Neuronal stem cell (in vitro differentiated cells): ENCODE measurements around the gene NFIB.

Experiments used
- DNase-seq: peaks from one replicate; pipeline ENCODE4 v3.0.0-alpha.2; 2013; ENCODE audit warnings: low spot score
- H2AFZ ChIP-seq: one replicate; pipeline ENCODE4 v1.6.1; 2013; ENCODE audit warnings: mild to moderate bottlenecking, low read length, inconsistent platforms
- H2AK5ac ChIP-seq: 2 replicates; pipeline ENCODE4 v1.6.1; 2013; ENCODE audit warnings: low read depth, mild to moderate bottlenecking, inconsistent platforms, low read length, moderate library complexity, mixed read lengths
- H2BK120ac ChIP-seq: 2 replicates; pipeline ENCODE4 v1.6.1; 2013; ENCODE audit warnings: low read depth, mild to moderate bottlenecking, inconsistent platforms, low read length, moderate library complexity, mixed read lengths
- H2BK12ac ChIP-seq: one replicate; pipeline ENCODE4 v1.6.1; 2013; ENCODE audit warnings: low read length, inconsistent platforms
- H2BK15ac ChIP-seq: 2 replicates; pipeline ENCODE4 v1.6.1; 2013; ENCODE audit warnings: mild to moderate bottlenecking, low read length, inconsistent platforms, mixed read lengths
- H2BK5ac ChIP-seq: one replicate; pipeline ENCODE4 v1.6.1; 2013; ENCODE audit warnings: inconsistent platforms, mild to moderate bottlenecking, low read length, moderate library complexity
- H3K14ac ChIP-seq: one replicate; pipeline ENCODE4 v1.6.1; 2013; ENCODE audit warnings: low read length, inconsistent platforms
- H3K18ac ChIP-seq: 2 replicates; pipeline ENCODE4 v1.6.1; 2013; ENCODE audit warnings: low read length, inconsistent platforms
- H3K23ac ChIP-seq: 2 replicates; pipeline ENCODE4 v1.6.1; 2013; ENCODE audit warnings: low read depth, mild to moderate bottlenecking, mixed read lengths, low read length, inconsistent platforms; ENCODE audit not compliant: poor library complexity
- H3K27ac ChIP-seq: replicated peaks from 3 replicates; pipeline ENCODE4 v1.5.1; 2013; ENCODE audit warnings: low read length, inconsistent platforms
- H3K27me3 ChIP-seq, 3 experiments: 2 replicates each; pipeline ENCODE4 v1.6.1; 2013; ENCODE audit warnings: low read length in 3 of 3, mild to moderate bottlenecking in 2 of 3, inconsistent platforms in 1 of 3, low read depth in 1 of 3, mixed read lengths in 1 of 3, moderate library complexity in 1 of 3; ENCODE audit not compliant: control insufficient read depth in 3 of 3, insufficient read depth in 3 of 3
- H3K36me3 ChIP-seq, 2 donors: replicated peaks in 1 of 2; 2 replicates each; pipeline ENCODE4 v1.6.1; 2013; ENCODE audit warnings: low read length in 2 of 2; ENCODE audit not compliant: control insufficient read depth in 2 of 2, insufficient read depth in 2 of 2
- H3K4ac ChIP-seq: 2 replicates; pipeline ENCODE4 v1.6.1; 2013; ENCODE audit warnings: inconsistent platforms, mild to moderate bottlenecking, low read length, moderate library complexity
- H3K4me1 ChIP-seq, 2 donors: 1 replicate in 1 of 2; 2 replicates in 1 of 2; pipeline ENCODE4 v1.6.1; 2013; ENCODE audit warnings: low read length in 2 of 2, low read depth in 1 of 2; ENCODE audit not compliant: control insufficient read depth in 2 of 2, insufficient read depth in 1 of 2
- H3K4me2 ChIP-seq: one replicate; pipeline ENCODE4 v1.6.1; 2013; ENCODE audit warnings: mild to moderate bottlenecking, low read length, inconsistent platforms; ENCODE audit not compliant: insufficient read depth, poor library complexity, severe bottlenecking
- H3K4me3 ChIP-seq, 2 donors: 2 replicates each; pipeline ENCODE4 v1.5.1; 2013; ENCODE audit warnings: low read length in 2 of 2, mild to moderate bottlenecking in 2 of 2, inconsistent platforms in 1 of 2, moderate library complexity in 1 of 2
- H3K79me1 ChIP-seq: one replicate; pipeline ENCODE4 v1.6.1; 2013; ENCODE audit warnings: low read depth, mild to moderate bottlenecking, inconsistent platforms, low read length, moderate library complexity
- H3K9ac ChIP-seq: one replicate; pipeline ENCODE4 v1.6.1; 2013; ENCODE audit warnings: mild to moderate bottlenecking, low read depth, low read length, inconsistent platforms; ENCODE audit not compliant: poor library complexity
- H3K9me3 ChIP-seq, 2 donors: replicated peaks in 1 of 2; 2 replicates each; pipeline versions ENCODE3 to v1.6.1; 2013; ENCODE audit warnings: low read length in 2 of 2, mild to moderate bottlenecking in 2 of 2, inconsistent platforms in 1 of 2, low read depth in 1 of 2, mixed read lengths in 1 of 2, moderate library complexity in 1 of 2; ENCODE audit not compliant: control insufficient read depth in 2 of 2, insufficient read depth in 1 of 2
- H4K8ac ChIP-seq: one replicate; pipeline ENCODE4 v1.6.1; 2013; ENCODE audit warnings: low read depth, mild to moderate bottlenecking, inconsistent platforms, low read length, moderate library complexity
- H4K91ac ChIP-seq: one replicate; pipeline ENCODE4 v1.6.1; 2013; ENCODE audit warnings: low read length, low read depth, mild to moderate bottlenecking, inconsistent platforms; ENCODE audit not compliant: poor library complexity
- WGBS, 2 donors: extraction: QIAGEN DNeasy Blood & Tissue Kit; methylation state at CpG; one replicate each; pipeline ENCODE4 v1.1.7; 2013; ENCODE audit warnings: missing lambda C conversion rate in 2 of 2, mixed read lengths in 1 of 2; ENCODE audit not compliant: insufficient read length in 2 of 2, insufficient replicate concordance in 1 of 2; ENCODE audit errors: extremely low coverage in 2 of 2; 5-methylcytosine and 5-hydroxymethylcytosine counted together

Gene NFIB

GRCh38 chr9:14051419-14051818, 262.5 kb downstream of the NFIB start:
- Histone ChIP-seq H2AFZ (no peak overlapping the region), H3K23ac (no peak overlapping the region), H4K8ac (no peak overlapping the region), H3K27me3 (no peaks in the 10 kb centered on the region), H3K9me3 (peaks cover 0 to 14% of the 10 kb centered on the region in 2 donors), H3K18ac (no peak overlapping the region), H3K36me3 (no peaks in the 10 kb centered on the region), H2AK5ac (no peak overlapping the region), H3K4me3 (no peak overlapping the region), H3K9ac (no peak overlapping the region), H2BK120ac (no peak overlapping the region), H3K27ac (no peak overlapping the region), H3K14ac (no peak overlapping the region), H2BK5ac (no peak overlapping the region), H3K4me2 (no peak overlapping the region), H3K4ac (no peak overlapping the region), H2BK15ac (no peak overlapping the region), H4K91ac (no peak overlapping the region), H3K79me1 (no peaks in the 10 kb centered on the region), H3K4me1 (peaks cover 1% of the 10 kb centered on the region in 2 donors), H2BK12ac (no peak overlapping the region)
- DNase-seq, result no peak

DNA sequence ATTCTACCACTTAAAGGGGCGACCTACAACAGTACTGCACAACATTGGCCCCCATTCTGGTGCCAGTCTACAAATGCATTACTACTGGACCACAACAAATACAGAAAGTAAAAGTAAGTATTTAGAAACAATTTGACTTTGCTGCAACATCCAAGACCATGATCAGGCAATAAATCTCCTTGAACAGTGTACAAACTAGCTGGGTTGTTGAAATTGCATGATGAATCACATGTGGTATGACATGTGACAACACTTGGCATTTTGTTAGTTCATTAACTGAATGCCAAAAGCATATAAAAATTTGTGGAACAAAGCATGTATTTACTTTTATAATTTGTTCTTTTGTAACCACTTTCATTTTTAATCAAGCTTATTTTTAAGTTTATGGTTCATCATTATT, 270.5 kb downstream of the NFIB start:
- Histone ChIP-seq H3K4me1 (no peaks in the 10 kb centered on the region), H3K23ac (no peak overlapping the region), H2BK15ac (no peak overlapping the region), H3K36me3 (no peaks in the 10 kb centered on the region), H4K91ac (no peak overlapping the region), H2BK12ac (no peak overlapping the region), H2BK5ac (no peak overlapping the region), H3K27ac (no peak overlapping the region), H3K27me3 (no peaks in the 10 kb centered on the region), H2AK5ac (no peak overlapping the region), H3K79me1 (no peaks in the 10 kb centered on the region), H3K9me3 (no peaks in the 10 kb centered on the region), H2BK120ac (no peak overlapping the region), H3K4me3 (no peak overlapping the region), H3K9ac (no peak overlapping the region), H4K8ac (no peak overlapping the region), H2AFZ (no peak overlapping the region), H3K14ac (no peak overlapping the region), H3K4me2 (no peak overlapping the region), H3K4ac (no peak overlapping the region), H3K18ac (no peak overlapping the region)
- DNase-seq, result no peak
- WGBS, 2 donors, result no CpG with 5 or more reads among the region's 1 CpG

DNA sequence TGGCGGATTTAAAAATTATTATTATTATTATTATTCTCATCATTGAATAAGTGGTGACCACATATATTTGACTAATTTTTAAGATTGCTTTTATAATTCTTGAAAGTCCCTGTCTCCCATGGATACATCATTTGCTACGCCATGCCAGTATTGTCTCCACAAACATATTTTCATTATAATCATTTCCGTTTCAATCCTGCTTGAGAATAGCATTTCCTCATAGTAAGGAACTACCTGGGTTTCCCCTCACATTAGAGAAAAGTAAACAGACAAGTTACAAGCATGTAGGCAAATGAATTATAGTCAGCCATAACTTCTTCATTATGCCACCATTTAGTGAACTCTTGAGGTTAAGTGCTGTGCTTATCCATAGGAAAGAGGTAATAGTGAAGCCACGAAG, 276.6 kb downstream of the NFIB start:
- H2AK5ac ChIP-seq, result no peak overlapping the region
- H3K27ac ChIP-seq, result no peak overlapping the region
- H2BK120ac ChIP-seq, result no peak overlapping the region
- H3K18ac ChIP-seq, result no peak overlapping the region
- no peak overlapping the region for H4K91ac ChIP-seq
- H3K23ac ChIP-seq, result no peak overlapping the region
- no peak overlapping the region for H2BK12ac ChIP-seq
- no peak overlapping the region for H2AFZ ChIP-seq
- no peak overlapping the region for H3K9ac ChIP-seq
- H4K8ac ChIP-seq, result no peak overlapping the region
- no CpG with 5 or more reads among the region's 4 CpGs for WGBS, 2 donors
- no peak overlapping the region for H3K4ac ChIP-seq
- H3K4me1 ChIP-seq, result no peaks in the 10 kb centered on the region
- H3K4me3 ChIP-seq, result no peak overlapping the region
- no peak for DNase-seq
- no peak overlapping the region for H3K14ac ChIP-seq
- H3K4me2 ChIP-seq, result no peak overlapping the region
- H3K9me3 ChIP-seq, result no peaks in the 10 kb centered on the region
- no peaks in the 10 kb centered on the region for H3K27me3 ChIP-seq
- no peak overlapping the region for H2BK5ac ChIP-seq
- H3K36me3 ChIP-seq, result no peaks in the 10 kb centered on the region
- H3K79me1 ChIP-seq, result no peaks in the 10 kb centered on the region
- no peak overlapping the region for H2BK15ac ChIP-seq

DNA sequence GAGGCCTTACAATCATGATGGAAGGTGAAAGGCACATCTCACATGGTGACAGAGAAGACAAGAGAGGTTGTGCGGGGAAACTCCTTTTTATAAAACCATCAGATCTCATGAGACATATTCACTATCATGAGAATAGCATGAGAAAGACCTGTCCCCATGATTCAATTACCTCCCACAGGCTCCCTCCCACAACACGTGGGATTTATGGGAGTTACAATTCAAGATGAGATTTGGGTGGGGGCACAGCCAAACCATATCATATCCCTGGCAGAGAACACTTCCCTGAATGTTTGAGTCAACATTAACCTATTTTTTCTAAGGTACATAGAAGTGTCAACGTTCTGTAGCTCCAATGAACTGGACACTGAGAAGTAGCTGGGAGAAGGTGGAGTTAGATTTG, 280.9 kb downstream of the NFIB start:
- Histone ChIP-seq H2BK15ac (no peak overlapping the region), H3K23ac (no peak overlapping the region)

More for the DNA sequence above, 280.9 kb downstream of the NFIB start:
- Histone ChIP-seq H2AFZ (no peak overlapping the region), H3K18ac (no peak overlapping the region), H2BK120ac (no peak overlapping the region), H3K36me3 (no peaks in the 10 kb centered on the region), H3K4ac (no peak overlapping the region), H2AK5ac (no peak overlapping the region), H3K4me3 (no peak overlapping the region), H3K4me2 (no peak overlapping the region), H3K27me3 (no peaks in the 10 kb centered on the region), H2BK5ac (no peak overlapping the region), H3K14ac (no peak overlapping the region), H3K9ac (no peak overlapping the region), H3K4me1 (peaks cover 7 to 12% of the 10 kb centered on the region in 2 donors), H3K79me1 (no peaks in the 10 kb centered on the region), H3K27ac (no peak overlapping the region), H4K91ac (no peak overlapping the region), H4K8ac (no peak overlapping the region), H3K9me3 (no peaks in the 10 kb centered on the region), H2BK12ac (no peak overlapping the region)
- no peak for DNase-seq
- WGBS, 2 donors, result no CpG with 5 or more reads among the region's 3 CpGs
